HG03139 (cell line): ENCODE data around the gene CACNA2D3.

Experiments
- ATAC-seq: cut with Tn5 transposase; IDR thresholded peaks from one replicate; pipeline ENCODE4 v1.9.1; 2021; ENCODE audit not compliant: unreplicated experiment

CACNA2D3 gene

DNA sequence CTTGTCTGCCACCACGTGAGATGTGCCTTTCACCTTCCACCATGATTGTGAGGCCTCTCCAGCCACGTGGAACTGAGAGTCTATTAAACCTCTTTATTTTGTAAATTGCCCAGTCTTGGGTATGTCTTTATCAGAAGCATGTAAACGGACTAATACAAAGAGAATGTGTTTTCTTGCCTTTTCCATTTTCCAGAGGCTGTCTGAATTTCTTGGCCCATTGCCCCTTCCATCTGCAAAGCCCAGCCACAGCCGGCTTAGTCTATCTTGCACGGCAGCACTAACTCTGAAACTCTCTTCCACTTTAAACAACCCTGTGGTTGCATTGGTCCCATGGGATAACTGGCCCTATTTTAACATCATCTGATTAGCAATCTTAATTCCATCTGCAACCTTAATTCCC, 590.2 kb downstream of the CACNA2D3 start:
- no peak for ATAC-seq

GRCh38 chr3:54713031-54713430, 590.7 kb downstream of the CACNA2D3 start:
- ATAC-seq, result no peak

DNA sequence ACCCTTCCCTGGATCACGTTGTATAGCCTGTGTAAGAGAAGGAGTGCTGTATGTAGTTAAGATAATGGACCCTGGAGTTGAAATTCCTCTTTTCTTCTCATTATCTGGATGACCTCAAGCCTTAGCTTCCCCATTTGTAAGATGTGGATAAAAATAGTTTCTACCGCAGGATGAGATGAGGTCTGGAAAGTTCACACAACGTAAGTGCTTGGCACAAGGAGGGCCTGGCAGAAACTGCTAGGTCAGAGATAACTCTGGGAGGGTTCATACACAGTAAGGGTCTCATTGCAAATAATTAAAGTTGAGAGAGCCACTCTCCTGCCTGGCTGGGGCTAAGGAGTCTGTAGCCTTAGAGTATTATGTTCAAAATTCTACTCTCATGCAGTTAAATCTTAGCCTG, 591.1 kb downstream of the CACNA2D3 start:
- ATAC-seq, result no peak

- no peak for ATAC-seq
These were observed 591.7 kb downstream of the CACNA2D3 start for GRCh38 chr3:54714035-54714434.

DNA sequence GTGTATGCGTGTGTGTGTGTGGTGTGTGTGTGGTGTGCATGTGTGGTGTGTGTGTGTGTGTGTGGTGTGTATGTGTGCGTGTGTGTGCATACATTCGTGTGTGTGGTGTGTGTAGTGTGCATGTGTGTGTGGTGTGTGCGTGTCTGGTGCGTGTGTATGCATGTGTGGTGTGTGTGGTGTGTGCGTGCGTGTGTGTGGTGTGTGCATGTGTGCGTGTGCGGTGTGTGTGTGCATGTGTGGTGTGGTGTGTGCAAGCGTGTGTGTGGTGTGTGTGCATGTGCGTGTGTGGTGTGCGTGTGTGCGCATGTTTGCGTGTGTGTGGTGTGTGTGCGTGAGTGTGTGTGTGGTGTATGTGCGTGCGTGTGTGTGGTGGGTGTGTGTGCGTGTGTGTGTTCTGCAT, 595.2 kb downstream of the CACNA2D3 start:
- no peak for ATAC-seq

- no peak for ATAC-seq
These were observed 597.6 kb downstream of the CACNA2D3 start for GRCh38 chr3:54719914-54720313.

GRCh38 chr3:54720604-54721003, 598.3 kb downstream of the CACNA2D3 start:
- no peak for ATAC-seq

- ATAC-seq, result no peak
These were observed 609.5 kb downstream of the CACNA2D3 start for GRCh38 chr3:54731732-54732445.

- no peak for ATAC-seq
These were observed 611.0 kb downstream of the CACNA2D3 start for GRCh38 chr3:54733106-54734006.

- no peak for ATAC-seq
These were observed 614.1 kb downstream of the CACNA2D3 start for GRCh38 chr3:54736459-54736858.

DNA sequence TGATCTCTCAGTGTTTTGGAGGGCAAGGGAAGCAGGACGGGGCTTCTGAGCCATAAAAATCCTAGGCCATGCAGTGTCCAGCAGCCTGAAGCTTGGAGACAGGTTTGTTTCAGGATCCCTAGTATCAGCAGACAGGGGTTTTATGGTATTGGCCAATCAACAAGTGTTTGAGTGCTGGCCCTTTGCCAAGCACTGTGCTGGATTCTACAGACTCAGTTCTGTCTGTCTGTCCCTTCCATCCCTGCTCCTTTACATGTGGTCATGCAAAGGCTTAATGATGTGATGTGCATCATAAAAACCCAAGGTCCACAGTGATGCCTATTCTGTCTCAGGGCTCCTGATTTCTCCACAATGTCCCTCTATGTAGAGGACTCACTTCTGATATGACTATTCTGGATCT, 621.4 kb downstream of the CACNA2D3 start:
- no peak for ATAC-seq

DNA sequence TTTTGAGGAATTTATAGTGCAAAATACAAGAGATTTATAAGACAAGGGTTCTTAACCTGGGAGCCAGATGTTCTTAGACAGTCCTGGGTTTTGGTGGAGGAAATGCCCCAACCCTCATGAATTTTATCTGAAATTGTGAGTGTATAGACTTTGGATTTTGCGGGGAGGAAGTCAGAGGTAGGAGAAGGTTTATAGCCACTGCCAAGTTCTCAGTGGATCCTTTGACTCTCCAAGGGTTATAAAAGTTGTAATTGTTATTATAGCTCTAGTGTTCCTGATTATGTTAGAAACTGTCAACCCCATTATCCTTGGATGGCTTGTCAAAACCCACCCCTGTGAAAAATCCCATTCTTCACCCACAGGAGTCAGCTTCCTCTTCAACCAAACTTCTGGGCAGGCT, 621.9 kb downstream of the CACNA2D3 start:
- ATAC-seq, result no peak

- ATAC-seq, result no peak
These were observed 623.5 kb downstream of the CACNA2D3 start for GRCh38 chr3:54745843-54746242.

DNA sequence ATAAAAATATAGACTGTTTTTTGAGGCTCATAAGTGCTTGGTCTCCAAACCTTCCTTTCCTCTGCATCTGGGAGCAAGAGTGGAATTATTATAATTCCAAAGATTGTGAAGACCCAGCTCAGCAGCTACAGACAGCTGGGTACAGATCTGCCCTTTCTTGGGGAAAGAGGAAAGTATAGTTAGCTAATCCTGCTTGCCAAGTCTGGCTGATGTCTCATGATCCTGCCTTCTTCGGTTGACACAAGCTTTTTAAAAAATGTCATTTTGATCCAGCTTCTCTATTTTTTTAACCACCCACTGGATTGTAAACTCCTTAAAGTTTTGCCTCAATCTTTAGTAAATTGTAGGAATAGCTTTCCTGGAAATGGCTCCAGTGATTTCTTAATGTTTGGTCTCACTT, 624.4 kb downstream of the CACNA2D3 start:
- no peak for ATAC-seq

DNA sequence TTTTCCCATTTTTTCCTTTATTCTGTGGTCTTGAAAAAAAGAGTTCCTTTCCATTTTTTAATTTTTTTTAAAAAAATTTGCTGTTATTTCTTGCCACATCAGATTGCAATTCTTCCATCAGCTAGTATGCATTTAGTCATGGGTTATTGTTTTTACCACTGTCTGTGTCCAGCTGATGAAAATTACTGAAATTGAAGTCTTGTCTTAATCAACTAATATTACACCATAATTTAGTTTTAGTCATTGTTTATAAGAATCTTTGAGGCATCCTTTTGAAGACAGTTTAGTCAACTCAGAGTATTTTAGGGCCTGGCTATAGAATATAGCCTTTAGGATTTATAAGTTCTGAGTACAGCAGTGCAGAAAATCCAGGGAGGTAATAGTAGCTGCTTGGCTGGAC, 633.4 kb downstream of the CACNA2D3 start:
- ATAC-seq, result no peak

GRCh38 chr3:54756330-54756731, 634.0 kb downstream of the CACNA2D3 start:
- ATAC-seq, result no peak

DNA sequence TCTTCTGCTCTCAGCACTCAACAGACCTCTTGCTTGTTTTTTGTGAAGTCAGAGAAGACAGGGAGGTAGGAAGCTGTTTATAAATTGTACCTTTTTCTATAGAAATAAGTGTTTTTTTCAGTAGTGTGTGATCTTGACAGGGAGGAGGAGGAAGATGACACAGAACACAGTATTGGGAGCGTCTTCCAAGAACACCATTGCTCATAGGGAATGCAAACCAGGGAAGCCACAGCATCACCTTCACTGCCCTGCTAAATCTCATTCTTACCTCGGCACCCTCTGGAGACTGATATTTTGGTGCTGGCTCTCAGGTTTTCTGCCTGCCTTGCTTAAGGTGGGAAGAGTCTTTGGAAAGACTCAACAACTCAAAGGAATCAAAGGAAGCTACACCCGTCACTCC, 636.1 kb downstream of the CACNA2D3 start:
- no peak for ATAC-seq

- ATAC-seq, result no peak
These were observed 636.8 kb downstream of the CACNA2D3 start for GRCh38 chr3:54759166-54759565.

- ATAC-seq, result no peak
These were observed 637.8 kb downstream of the CACNA2D3 start for GRCh38 chr3:54760201-54760600.

- ATAC-seq, result no peak
These were observed 639.3 kb downstream of the CACNA2D3 start for GRCh38 chr3:54761637-54762036.

GRCh38 chr3:54764911-54765310, 642.6 kb downstream of the CACNA2D3 start:
- ATAC-seq, result no peak

DNA sequence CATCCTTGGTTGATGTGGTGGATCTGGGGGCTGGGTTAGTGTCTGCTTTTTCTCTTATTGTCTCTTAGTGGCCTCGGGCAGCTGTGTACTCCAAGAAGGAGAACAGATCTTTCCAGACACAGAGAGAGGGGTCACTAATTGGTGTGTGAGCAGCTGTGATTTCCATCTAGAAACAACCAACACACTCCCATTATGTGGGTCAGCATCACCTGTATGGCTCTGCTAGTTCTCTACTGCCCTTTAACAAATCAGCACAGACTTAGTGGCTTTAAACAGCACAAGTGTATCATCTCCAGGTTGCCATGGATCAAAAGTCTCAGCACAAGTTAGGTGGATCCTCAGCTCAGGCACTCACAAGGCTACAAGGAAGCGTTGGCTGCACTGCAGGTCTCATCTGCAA, 648.7 kb downstream of the CACNA2D3 start:
- no peak for ATAC-seq
